ENCODE measurements around the gene PTPN11.
"Not testable (repeated sequence)": the region's sequence is repeated elsewhere in the genome, so short reads cannot be mapped to it uniquely, and the experiment has no call there.

- not testable (repeated sequence) for TF ChIP-seq JUNB (IDR thresholded peaks at IDR 0.05; ENCODE audit: unreplicated experiment); EZH2 (IDR thresholded peaks at IDR 0.05; ENCODE audit: low read depth, unreplicated experiment); CREB1 (CRISPR knock-in tag; IDR thresholded peaks at IDR 0.05; ENCODE audit: low read depth); CTCF (conservative IDR thresholded peaks at IDR 0.05; ENCODE audit: low read depth in 2 of 2); EZH2phosphoT487 (IDR thresholded peaks at IDR 0.05; ENCODE audit: unreplicated experiment); ETS1 (IDR thresholded peaks at IDR 0.05); POLR2AphosphoS5 (IDR thresholded peaks at IDR 0.05; ENCODE audit: low read depth); REST (IDR thresholded peaks at IDR 0.05; ENCODE audit: unreplicated experiment)
Measured at GRCh38 chr12:112440653-112441052, 21.9 kb downstream of the PTPN11 start.
